CD14-positive monocyte (primary cell): ENCODE data around the gene PRKN. TPM values are rescaled to one million over a fixed set of nuclear protein-coding genes. Genes with fewer than 3 reads are reported as not detected.

ENCODE experiments used
- DNase-seq, 3 donors: peaks; one replicate each; pipeline ENCODE4 v3.0.0-alpha.2; 2011 to 2022
- H2AFZ ChIP-seq: 2 replicates; pipeline ENCODE4 v1.6.0; 2012; ENCODE audit warnings: mild to moderate bottlenecking, low read depth, low read length, inconsistent platforms; ENCODE audit not compliant: insufficient read depth, poor library complexity, severe bottlenecking
- H3K27ac ChIP-seq, 2 donors: 1 replicate in 1 of 2; 2 replicates in 1 of 2; pipeline ENCODE4 v1.5.1; 2012 to 2013; ENCODE audit warnings: low read length in 2 of 2, control low read depth in 1 of 2, inconsistent platforms in 1 of 2, low read depth in 1 of 2, mild to moderate bottlenecking in 1 of 2
- H3K27me3 ChIP-seq, 2 donors: one replicate each; pipeline versions ENCODE4 v1.6.0 to v1.6.1; 2011 to 2013; ENCODE audit warnings: low read length in 2 of 2; ENCODE audit not compliant: control insufficient read depth in 2 of 2, insufficient read depth in 2 of 2
- H3K36me3 ChIP-seq, 2 donors: replicated peaks in 1 of 2; 1 replicate in 1 of 2; 2 replicates in 1 of 2; pipeline versions ENCODE4 v1.5.1 to v1.6.1; 2012 to 2013; ENCODE audit warnings: low read length in 2 of 2, control low read depth in 1 of 2, inconsistent platforms in 1 of 2, mild to moderate bottlenecking in 1 of 2; ENCODE audit not compliant: insufficient read depth in 2 of 2, control insufficient read depth in 1 of 2
- H3K4me1 ChIP-seq, 2 donors: 1 replicate in 1 of 2; 2 replicates in 1 of 2; pipeline versions ENCODE4 v1.5.1 to v1.6.1; 2012 to 2013; ENCODE audit warnings: low read length in 2 of 2, control low read depth in 1 of 2, inconsistent platforms in 1 of 2, mild to moderate bottlenecking in 1 of 2, moderate library complexity in 1 of 2; ENCODE audit not compliant: insufficient read depth in 2 of 2, control insufficient read depth in 1 of 2
- H3K4me2 ChIP-seq: replicated peaks from 2 replicates; pipeline ENCODE3; 2012; ENCODE audit warnings: low read length, moderate library complexity, mild to moderate bottlenecking; ENCODE audit not compliant: poor library complexity, severe bottlenecking; ENCODE audit errors: extremely low read depth
- H3K4me3 ChIP-seq, 3 experiments: fragments of 200-600 bp in 1 of 3; sonication (generic) in 1 of 3; replicated peaks in 1 of 3; 1 replicate in 2 of 3; 2 replicates in 1 of 3; pipeline ENCODE4 v1.5.1; 2011 to 2013; ENCODE audit warnings: low read length in 3 of 3, mild to moderate bottlenecking in 3 of 3, control low read depth in 2 of 3, low read depth in 2 of 3, inconsistent platforms in 1 of 3, moderate library complexity in 1 of 3
- H3K79me2 ChIP-seq: 2 replicates; pipeline ENCODE4 v1.6.0; 2012; ENCODE audit warnings: mild to moderate bottlenecking, control low read depth, inconsistent platforms, low read length, moderate library complexity; ENCODE audit not compliant: insufficient read depth
- H3K9ac ChIP-seq: 2 replicates; pipeline ENCODE4 v1.6.0; 2017; ENCODE audit warnings: low read length, mild to moderate bottlenecking; ENCODE audit not compliant: insufficient read depth, poor library complexity, severe bottlenecking
- H3K9me3 ChIP-seq, 2 donors: replicated peaks in 1 of 2; 1 replicate in 1 of 2; 2 replicates in 1 of 2; pipeline versions ENCODE4 v1.5.1 to v1.6.1; 2012 to 2013; ENCODE audit warnings: low read length in 2 of 2, control low read depth in 1 of 2; ENCODE audit not compliant: control insufficient read depth in 1 of 2, insufficient read depth in 1 of 2
- H4K20me1 ChIP-seq: 2 replicates; pipeline ENCODE4 v1.6.0; 2012; ENCODE audit warnings: mild to moderate bottlenecking, low read length, control low read depth, moderate library complexity; ENCODE audit not compliant: insufficient read depth
- H3K27ac Mint-ChIP-seq, 7 donors: one replicate each; pipeline ENCODE4 v1.8.0; 2020; ENCODE audit warnings: mild to moderate bottlenecking in 7 of 7, mixed read lengths in 7 of 7, moderate library complexity in 6 of 7, inconsistent platforms in 2 of 7
- H3K27me3 Mint-ChIP-seq, 3 donors: one replicate each; pipeline ENCODE4 v1.8.0; 2021 to 2022; ENCODE audit warnings: low read depth in 3 of 3, mild to moderate bottlenecking in 3 of 3, mixed read lengths in 3 of 3, moderate library complexity in 3 of 3, inconsistent platforms in 1 of 3
- H3K36me3 Mint-ChIP-seq, 2 donors: one replicate each; pipeline ENCODE4 v1.8.0; 2020; ENCODE audit warnings: mixed read lengths in 2 of 2, inconsistent platforms in 1 of 2, mild to moderate bottlenecking in 1 of 2
- H3K4me1 Mint-ChIP-seq: one replicate; pipeline ENCODE4 v1.8.0; 2020; ENCODE audit warnings: mild to moderate bottlenecking, mixed read lengths
- H3K4me3 Mint-ChIP-seq, 2 donors: one replicate each; pipeline ENCODE4 v1.8.0; 2020; ENCODE audit warnings: mild to moderate bottlenecking in 2 of 2, mixed read lengths in 2 of 2, moderate library complexity in 1 of 2
- H3K9me3 Mint-ChIP-seq, 7 donors: one replicate each; pipeline ENCODE4 v1.8.0; 2020 to 2022; ENCODE audit warnings: mixed read lengths in 7 of 7, mild to moderate bottlenecking in 6 of 7, moderate library complexity in 6 of 7, inconsistent platforms in 2 of 7
- WGBS: methylation state at CpG from one replicate; pipeline ENCODE4 v1.1.5; 2013; ENCODE audit warnings: missing lambda C conversion rate; ENCODE audit not compliant: insufficient coverage; 5-methylcytosine and 5-hydroxymethylcytosine counted together
- intact Hi-C, 2 donors: fragments of 100-400 bp; cut with micrococcal nuclease; formaldehyde crosslinking; loops; one replicate each; pipeline versions ENCODE4 v1.15.0 to v1.15.1; 2023
- polyA plus RNA-seq, 3 donors: library from polyadenylated mRNA; depleted of rRNA in 1 of 3; unstranded in 2 of 3; stranded (reverse) in 1 of 3; fragments of 300-500 nt in 2 of 3; fragments of >200 nt in 1 of 3; fragmentation: Illumina TruSeq in 2 of 3; gene quantifications; 1 replicate in 2 of 3; 2 replicates in 1 of 3; pipeline ENCODE4 v1.2.3, GENCODE V29; 2012 to 2021
- TF ChIP-seq, protein P1 (sequence below): fragments of 200-600 bp; IDR thresholded peaks from one replicate; pipeline ENCODE4 v1.8.0; 2022; ENCODE audit warnings: antibody characterized with exemption, mild to moderate bottlenecking

Gene PRKN
- polyA plus RNA-seq, 3 donors: 0.19 to 0.21 TPM; not detected in 1

DNA sequence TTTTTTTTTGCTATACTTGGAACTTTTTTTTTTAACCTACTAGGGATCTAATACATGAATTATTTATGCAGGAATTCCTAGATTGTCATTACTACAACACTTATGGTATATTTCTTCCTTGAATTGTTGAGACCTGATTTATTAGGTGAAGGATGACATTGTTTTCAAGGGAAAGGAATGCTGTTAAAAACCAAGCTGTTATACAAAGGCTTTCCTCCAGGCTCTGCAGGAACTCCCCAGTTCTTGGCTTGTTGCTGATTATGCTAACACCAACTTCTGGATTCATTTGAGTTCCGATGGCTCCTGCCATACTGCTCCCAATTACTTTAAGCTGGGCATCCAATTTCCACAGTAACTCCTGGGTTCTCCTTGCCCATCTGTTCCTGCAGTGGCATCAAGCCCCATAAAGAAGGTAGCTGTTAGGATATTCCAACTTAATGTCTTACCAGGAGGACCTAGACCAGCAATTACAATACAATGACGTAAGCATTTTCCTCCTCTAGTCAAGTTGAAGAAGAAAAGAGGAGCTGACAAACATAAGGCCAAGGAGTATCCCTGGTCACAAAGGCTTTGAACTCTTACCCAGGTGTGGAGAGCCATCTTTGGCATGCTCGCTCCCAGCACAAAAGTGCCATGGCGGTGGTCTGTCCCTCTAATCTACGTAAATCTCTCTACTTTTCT lies 1237.8 kb downstream of the PRKN start:
- Histone ChIP-seq H3K4me3 (no peak overlapping the region), H3K9me3 (peaks cover 0 to 5% of the 10 kb centered on the region in 2 donors), H3K36me3 (no peaks in the 10 kb centered on the region), H3K4me1 (no peaks in the 10 kb centered on the region), H4K20me1 (no peaks in the 10 kb centered on the region), H3K27ac (no peak overlapping the region), H3K4me2 (no peak overlapping the region), H2AFZ (no peak overlapping the region), H3K27me3 (no peaks in the 10 kb centered on the region), H3K9ac (no peak overlapping the region), H3K79me2 (no peaks in the 10 kb centered on the region)
- no peaks in the 10 kb centered on the region for H3K4me1 Mint-ChIP-seq
- no peak overlapping the region for H3K27ac Mint-ChIP-seq
- WGBS: 67% methylated on average over 2 of the region's 5 CpGs
- no peak overlapping the region for H3K4me3 Mint-ChIP-seq
- H3K27me3 Mint-ChIP-seq: peaks cover 0 to 5% (median 0%) of the 10 kb centered on the region in 3 donors
- DNase-seq: no peak
- TF ChIP-seq, protein P1, sequence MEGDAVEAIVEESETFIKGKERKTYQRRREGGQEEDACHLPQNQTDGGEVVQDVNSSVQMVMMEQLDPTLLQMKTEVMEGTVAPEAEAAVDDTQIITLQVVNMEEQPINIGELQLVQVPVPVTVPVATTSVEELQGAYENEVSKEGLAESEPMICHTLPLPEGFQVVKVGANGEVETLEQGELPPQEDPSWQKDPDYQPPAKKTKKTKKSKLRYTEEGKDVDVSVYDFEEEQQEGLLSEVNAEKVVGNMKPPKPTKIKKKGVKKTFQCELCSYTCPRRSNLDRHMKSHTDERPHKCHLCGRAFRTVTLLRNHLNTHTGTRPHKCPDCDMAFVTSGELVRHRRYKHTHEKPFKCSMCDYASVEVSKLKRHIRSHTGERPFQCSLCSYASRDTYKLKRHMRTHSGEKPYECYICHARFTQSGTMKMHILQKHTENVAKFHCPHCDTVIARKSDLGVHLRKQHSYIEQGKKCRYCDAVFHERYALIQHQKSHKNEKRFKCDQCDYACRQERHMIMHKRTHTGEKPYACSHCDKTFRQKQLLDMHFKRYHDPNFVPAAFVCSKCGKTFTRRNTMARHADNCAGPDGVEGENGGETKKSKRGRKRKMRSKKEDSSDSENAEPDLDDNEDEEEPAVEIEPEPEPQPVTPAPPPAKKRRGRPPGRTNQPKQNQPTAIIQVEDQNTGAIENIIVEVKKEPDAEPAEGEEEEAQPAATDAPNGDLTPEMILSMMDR: no peak
- no peaks in the 10 kb centered on the region for H3K36me3 Mint-ChIP-seq
- intact Hi-C loops: no loop called here
- H3K9me3 Mint-ChIP-seq: peaks cover 2 to 13% (median 6%) of the 10 kb centered on the region in 7 donors

DNA sequence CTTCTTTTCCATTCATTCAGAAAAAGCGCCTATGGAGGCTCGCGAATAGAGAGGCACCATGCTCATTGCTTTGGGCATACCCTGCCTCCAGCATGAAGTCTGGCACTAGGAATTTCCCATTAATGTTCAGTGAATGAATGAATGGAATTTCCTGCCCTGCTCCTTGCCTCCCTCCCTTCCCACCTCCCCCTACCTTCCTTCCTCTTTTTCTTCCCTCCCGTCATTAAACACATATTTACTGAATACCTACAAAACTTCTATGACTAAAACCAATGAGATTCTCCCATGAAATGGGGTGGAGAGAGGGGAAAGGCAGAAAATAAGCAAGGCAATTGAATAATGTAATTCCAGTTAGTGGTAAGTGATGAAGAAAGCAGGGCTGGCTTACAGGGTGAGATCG lies 1239.9 kb downstream of the PRKN start:
- no peak overlapping the region for H3K9ac ChIP-seq
- TF ChIP-seq, protein P1: no peak
- no peaks in the 10 kb centered on the region for H3K36me3 Mint-ChIP-seq
- peaks cover 2 to 13% (median 6%) of the 10 kb centered on the region in 7 donors for H3K9me3 Mint-ChIP-seq
- no peaks in the 10 kb centered on the region for H3K4me1 ChIP-seq
- no peak for DNase-seq
- no peak overlapping the region for H3K27ac ChIP-seq
- H3K27me3 Mint-ChIP-seq: peaks cover 0 to 5% (median 0%) of the 10 kb centered on the region in 3 donors
- no peaks in the 10 kb centered on the region for H3K36me3 ChIP-seq
- H3K79me2 ChIP-seq: no peaks in the 10 kb centered on the region
- intact Hi-C loops: no loop called here
- H3K4me3 Mint-ChIP-seq: no peak overlapping the region
- H4K20me1 ChIP-seq: no peaks in the 10 kb centered on the region
- H3K4me2 ChIP-seq: no peak overlapping the region
- H3K9me3 ChIP-seq: peaks cover 0 to 5% of the 10 kb centered on the region in 2 donors
- no peaks in the 10 kb centered on the region for H3K27me3 ChIP-seq
- 83% methylated on average over 1 of the region's 5 CpGs for WGBS
- H2AFZ ChIP-seq: no peak overlapping the region
- no peaks in the 10 kb centered on the region for H3K4me1 Mint-ChIP-seq
- H3K4me3 ChIP-seq: no peak overlapping the region
- no peak overlapping the region for H3K27ac Mint-ChIP-seq
